NCI-H2227 treated with DMSO at 0.1 percent for 48 hours (cell line): ENCODE measurements around the gene LRP11.
"Not testable (repeated sequence)": the region's sequence is repeated elsewhere in the genome, so short reads cannot be mapped to it uniquely, and the experiment has no call there.

Experiments
- DNase-seq: peaks from one replicate; lab custom pipeline; 2025; lab: John Stamatoyannopoulos, UW

Gene LRP11

DNA sequence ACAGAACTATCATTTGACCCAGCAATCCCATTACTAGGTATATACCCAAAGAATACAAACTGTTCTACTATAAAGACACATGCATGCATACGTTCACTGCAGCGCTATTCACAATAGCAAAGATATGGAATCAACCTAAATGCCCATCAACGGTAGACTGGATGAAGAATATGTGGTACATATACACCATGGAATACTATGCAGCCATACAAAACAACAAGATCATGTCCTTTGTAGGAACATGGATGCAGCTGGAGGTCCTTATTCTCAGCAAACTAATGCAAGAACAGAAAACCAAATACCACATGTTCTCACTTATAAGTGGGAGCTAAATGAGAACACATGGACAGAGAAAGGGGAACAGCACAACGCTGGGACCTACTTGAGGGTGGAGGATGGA is 15.8 kb downstream of the LRP11 start:
- DNase-seq, result not testable (repeated sequence)

DNA sequence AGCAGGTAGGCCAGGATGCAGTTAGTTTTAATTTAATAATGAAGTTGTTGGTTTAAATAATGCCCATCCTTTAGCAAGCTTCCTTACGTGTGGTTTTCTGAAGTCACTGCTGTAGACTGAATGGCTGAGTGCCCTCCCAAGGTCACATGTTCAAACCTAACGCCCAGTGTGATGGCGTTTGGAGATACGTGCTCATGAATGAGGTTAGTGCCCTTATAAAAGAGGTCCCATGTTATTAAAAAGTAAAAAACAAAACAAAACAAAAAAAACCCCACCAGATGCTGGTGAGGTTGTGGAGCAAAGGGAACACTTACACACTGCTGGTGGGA is 16.3 kb downstream of the LRP11 start:
- DNase-seq, result no peak

DNA sequence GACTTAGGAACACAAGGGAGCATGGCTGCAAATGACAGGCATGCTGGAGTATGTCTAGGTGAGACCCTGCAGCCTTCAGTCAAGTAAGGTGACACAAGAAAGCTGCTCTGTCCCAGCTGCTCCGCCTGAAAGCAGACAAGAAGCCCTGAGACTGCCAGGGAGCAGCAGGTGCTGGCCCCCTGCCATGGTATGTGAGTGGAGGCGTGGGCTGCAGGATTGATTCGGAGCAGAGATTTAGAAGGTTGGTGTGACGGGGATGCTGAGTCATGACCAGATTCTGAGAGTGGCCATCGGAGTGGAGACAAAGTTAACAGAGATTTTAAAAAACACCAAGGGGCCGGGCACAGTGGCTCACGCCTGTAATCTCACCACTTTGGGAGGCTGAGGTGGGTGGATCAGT is 17.8 kb downstream of the LRP11 start:
- DNase-seq, result no peak

DNA sequence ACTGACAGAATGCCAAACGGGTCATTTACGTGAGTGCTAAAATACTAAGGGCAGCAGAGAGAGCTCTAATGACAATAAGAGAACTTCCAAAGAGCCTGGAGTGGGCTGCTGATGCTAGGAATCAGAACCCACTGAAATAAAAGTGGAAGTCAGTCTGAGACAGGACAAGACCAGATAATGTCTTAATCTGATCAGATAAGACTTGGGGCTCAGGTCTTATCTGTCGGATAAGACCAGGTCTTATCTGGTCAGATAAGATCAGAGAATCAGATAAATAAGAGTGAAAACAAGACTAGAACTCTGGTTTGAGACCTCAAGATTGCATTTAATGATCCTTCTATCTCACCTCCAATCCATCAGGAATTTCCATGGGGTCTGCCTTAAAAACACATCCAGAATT is 18.6 kb downstream of the LRP11 start:
- DNase-seq, result no peak

DNA sequence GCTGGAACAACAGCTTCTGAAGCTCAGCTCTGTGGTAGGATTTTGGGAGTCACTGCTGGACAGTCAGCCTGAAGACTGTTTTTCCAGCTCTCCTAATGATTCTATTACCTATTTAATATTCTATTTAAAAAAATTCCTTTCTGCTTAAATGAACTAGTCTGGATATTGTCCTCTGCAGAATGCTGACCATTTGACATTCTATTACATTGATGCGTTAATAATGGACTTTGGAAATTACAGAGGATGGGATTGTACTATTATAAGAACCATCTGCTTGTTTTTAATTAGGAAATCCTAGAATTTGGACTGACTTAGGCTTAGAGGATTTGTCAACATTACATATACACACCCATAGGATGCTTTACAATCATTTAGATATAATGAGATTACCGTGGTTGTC is 19.7 kb downstream of the LRP11 start:
- no peak for DNase-seq

DNA sequence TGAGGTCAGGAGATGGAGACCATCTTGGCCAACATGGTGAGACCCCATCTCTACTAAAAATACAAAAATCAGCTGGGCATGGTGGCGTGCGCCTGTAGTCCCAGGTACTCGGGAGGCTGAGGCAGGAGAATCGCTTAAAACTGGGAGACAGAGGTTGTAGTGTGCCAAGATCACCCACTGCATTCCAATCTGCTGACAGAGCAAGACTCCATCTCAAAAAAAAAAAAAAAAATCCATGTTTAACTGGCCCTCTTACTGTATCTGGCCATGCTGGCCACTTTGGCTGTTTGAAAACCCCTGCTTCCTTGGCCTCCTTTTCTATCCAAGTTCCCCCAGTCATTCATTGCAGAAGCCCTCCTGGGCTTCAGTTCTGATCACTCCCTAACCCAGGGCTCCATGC is 20.1 kb downstream of the LRP11 start:
- not testable (repeated sequence) for DNase-seq

DNA sequence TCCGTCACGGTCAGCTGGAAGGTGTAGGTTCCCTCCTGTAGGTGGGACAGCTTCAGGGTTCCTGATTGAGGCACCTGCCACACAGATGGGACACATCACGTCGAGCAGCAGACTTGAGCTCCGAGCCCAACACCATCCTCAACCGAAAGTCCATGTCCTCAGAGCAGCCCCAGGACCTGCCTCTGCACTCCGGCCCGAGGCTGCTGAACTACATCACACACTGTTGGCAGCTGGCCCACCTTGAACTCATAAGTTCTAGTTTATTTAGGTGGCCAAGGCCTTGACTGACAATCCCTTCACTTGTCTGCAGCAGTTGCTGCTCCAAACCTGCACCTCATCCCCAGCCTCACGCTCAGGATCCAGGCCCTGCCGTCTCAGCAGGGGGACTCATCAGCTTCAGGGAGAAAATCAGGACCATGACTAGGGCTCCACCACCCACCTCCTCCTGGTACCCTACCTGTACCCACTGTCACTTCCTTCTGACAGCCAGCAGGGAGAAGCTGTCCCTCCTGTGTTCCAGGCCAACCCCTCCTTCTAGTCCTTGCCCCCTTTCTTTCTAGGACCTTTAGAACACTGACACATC is 21.0 kb downstream of the LRP11 start:
- no peak for DNase-seq

DNA sequence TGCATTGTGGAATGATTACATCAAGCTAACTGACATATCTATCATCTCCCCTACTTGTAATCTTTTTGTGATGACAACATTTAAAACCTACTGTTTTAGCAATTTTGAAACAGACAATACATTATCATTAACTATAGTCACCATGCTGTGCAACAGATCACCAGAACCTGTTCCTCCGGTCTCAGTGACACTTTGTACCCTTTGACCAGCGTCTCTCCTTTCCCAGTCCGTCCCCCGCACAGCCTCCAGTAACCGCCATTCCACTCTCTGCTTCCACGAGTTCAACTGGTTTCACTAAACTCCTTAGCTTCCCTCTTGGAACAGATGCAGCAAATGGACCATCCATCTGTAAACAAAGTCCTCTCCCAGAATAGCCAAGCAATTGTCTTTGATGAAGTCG is 21.8 kb downstream of the LRP11 start:
- no peak for DNase-seq

DNA sequence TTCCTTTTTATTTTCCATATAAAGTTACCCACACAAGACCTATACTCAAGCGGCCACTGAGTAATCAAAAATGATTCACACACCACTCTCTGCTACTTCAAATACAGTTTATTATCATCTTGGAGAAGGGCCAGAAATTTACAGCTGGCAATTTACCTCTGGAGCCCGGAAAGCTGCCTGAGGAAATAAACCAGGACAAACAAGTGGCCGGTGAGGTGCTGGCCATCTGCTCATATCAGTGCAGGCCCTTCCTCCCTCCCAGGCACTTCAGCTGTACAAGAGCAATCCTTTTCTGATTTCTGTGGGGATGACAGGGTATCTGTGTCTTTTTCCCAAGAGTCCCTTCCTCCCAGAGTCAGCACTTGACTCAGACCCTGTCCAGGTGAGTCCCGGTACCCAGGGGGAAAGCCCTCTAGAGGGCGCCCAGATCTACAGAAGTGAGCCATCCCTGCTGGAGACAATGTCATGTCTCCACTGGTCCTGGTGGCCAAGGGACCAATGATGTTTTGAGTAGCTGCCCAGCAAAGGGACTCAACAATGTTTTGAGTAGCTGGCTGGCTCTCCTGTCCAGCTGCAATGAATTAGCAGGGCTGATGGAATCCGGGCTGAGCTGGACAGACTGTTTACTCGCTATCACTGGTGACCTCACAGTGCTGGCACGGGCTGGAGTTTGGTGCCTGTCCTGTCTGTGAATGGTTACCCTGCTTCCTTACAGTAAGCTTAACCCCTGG is 23.6 kb downstream of the LRP11 start:
- peak; percentile 14 for DNase-seq

DNA sequence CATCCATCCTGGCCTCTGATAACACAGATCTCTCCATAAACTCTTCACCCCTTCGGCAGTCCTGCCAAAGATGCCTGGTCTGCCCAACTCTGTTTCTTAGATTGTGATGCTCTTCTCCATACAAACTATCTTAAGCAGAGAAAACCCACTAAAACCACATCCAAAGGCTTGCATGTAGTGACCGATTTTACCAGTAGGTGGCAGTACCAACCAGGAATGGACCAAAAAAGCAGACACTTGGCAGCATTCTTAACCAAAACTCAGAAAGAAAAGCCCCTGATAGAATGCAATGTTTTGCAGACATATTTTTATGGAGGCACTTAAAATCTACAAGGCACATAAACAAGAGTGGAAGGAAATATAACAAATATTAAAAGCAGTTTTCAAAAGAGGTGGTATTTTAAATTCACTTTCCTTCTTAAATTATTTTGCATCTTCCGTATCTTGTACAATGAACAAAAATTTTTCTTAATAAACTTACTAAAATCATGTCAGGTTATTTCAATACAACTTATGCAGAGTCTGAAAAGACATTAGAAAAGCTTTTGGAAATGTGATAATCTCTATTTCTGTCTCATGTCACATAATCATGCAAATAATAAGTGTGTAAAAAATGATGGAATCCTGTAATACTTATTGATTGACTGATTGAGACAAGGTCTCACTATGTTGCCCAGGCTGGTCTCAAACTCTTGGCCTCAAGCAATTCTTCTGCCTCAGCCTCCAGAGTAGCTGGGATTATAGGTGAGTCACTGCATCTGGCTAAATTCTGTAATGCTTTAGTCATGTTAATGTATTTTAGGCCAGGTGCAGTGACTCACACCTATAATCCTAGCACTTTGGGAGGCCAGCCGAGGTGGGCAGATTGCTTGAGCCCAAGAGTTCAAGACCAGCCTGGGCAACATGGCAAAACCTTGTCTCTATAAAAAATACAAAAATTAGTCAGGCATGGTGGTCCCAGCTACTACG is 29.4 kb downstream of the LRP11 start:
- DNase-seq, result peak; percentile 49

DNA sequence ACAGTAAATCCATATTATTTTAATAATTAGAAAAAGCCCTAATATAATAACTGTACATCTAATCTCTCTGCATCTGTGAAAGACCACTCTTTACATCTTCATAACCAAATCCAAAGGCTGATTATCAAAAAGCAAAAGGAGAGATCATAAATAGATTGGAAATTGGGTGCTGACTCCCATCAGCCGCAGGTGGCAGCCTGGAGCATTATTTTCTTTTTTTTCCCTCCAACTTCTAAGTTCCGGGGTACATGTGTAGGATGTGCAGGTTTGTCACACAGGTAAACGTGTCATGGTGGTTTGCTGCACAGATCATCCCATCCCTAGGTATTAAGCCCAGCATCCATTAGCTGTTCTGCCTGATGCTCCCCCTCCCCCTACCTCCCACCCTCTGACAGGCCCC is 30.5 kb downstream of the LRP11 start:
- no peak for DNase-seq

DNA sequence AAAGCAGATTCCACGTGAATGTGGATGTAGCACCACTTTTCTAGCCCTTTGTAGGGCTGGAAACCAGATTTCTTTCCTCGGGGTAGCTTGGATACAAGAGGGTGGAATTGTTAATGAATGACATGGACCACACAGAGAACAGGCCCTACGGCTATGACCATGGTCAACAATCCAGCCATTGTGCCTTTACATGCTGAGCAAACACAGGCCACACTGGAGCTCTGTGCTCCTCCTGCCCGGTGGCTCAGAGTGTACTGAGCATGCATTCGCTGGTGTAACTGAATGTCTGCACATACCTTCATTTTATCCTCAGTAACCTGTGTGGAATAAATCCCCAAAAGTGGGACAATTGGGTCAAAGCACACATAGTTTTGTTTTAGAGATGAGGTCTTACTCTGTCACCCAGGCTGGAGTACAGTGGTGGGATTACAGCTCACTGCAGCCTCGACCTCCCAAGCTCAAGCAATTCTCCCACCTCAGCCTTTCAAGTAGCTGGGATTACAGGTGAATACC is 32.8 kb downstream of the LRP11 start:
- DNase-seq, result no peak

DNA sequence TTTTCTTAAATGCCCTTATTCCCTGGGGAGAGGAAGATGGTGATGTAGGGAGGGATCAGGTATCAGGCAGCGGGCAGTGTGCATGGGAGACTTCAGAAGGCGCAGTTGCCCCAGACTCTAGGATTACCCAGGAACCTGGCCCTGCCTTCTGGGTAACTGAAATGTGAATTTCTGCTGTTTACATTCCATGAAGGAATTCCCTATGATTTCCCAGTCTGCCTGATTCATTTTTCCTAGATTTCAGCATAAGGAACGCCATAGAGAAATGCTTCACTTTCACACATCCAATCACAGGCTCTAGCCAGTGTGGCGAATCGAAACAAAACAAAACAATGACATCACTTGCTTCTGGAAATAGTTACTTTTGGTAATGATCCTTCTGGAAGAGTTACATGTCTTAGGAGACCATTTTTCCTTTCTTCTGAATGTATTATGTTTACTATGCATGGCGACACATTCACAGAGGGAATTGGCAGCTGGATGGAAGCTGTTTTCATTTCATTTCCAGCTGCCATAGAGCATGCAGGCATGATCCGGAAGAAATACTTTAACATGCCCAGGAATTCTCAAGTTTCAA is 33.3 kb downstream of the LRP11 start:
- no peak for DNase-seq

DNA sequence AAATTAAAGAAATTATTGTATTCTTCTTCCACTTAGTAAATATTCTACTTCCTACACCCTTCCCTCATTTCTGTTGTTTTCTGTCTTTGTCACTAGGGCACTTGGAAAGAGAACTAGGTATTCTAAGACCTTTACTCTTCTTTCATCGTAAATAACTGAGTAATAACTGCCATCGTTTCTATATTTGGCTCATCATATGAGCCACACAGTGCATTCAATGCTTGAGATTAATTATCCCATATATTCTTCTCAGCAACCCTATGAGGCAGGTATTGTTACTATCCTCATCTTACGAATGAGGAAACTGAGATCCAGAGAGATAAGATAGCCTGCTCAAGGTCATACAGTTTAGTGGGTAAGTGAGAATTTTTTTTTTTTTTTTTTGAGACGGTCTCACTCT is 38.9 kb downstream of the LRP11 start:
- no peak for DNase-seq

DNA sequence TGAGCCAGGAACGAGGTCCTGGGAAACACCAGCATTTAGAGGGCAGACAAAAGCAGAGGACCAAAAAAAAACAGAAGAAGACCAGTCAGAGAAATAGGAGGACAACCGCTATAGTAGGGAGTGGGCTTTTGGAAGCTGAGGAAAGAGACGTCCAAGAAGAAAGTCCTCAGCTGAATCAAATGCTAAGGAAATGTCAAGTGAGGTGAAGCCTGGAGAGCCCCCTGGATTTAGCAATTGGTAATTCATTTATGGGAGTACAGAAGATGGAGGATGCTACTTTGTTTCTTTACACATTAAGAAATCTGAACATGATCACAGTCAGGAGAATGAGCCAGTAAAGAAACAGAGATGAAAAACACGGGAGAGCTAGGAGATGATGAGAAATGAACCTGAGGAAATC is 41.1 kb downstream of the LRP11 start:
- no peak for DNase-seq

DNA sequence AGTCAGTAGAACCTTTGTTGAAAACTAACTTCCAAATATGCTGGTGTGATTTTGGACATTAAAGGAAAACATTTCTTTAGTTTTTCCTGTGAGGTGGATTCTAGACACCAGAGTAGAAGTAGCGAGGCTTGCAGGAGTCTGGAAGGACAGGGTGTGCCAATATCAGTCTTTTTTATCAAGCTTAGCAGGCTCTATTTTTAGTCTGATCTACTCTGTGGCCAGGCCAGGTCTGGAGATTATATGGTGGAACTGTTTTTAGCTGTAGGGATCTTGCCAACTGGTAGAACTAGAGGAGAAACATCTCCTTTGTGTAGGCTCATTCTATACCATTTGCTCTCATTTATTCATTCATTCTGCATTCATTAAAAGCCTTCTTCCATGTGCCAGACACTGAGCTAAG is 42.7 kb downstream of the LRP11 start:
- no peak for DNase-seq

DNA sequence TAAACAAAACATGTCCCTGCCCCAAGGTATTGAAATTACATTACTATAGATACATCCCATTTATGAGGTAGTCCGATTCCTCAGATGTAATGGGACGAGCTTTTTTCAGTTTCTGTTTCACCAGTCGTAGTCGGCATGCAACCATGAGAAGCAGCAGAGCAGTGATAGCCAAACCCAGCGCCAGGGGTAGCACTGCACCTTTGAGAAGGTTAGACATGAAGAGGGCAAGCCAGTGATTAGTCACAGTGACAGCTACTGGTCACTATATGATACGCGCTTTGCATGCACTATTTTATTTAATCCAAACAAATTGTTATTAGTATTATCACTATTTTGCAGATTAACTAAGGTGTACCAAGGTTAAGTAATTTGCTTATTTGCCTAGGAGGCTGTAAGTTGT is 43.7 kb downstream of the LRP11 start:
- no peak for DNase-seq

DNA sequence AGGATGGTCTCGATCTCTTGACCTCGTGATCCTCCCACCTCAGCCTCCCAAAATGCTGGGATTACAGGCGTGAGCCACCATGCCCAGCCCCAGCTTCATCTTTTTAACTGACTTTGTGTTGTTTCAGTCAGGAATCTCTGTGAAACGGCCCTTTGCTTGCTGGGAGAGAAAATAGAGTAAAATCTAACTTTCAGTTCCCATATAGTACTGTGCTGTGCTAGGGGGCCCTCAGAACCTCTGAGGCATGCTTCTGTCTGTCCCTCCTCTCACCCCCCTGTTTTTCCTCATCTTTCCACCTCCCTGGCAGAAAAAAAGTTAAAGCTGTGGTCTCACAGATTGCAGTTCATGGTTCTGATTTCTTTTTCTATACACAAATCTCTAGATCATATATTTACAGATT is 48.4 kb downstream of the LRP11 start:
- DNase-seq, result no peak

DNA sequence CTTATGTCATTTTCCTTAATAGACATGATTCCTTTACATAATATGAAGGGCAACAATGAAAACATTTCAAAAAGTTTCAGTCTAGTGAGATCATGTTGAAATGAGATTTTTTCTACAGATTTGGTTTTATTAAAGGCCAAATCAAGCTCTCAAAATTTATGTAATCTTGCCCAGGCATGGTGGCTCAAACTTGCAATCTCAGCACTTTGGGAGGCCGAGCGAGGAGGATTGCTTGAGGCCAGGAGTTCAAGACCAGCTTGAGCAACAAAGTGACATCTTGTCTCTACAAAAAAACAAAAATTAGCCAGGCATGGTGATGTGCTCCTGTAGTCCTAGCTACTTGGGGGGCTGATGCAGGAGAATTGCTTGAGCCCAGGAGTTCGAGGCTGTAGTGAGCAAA is 50.8 kb downstream of the LRP11 start:
- DNase-seq, result no peak

DNA sequence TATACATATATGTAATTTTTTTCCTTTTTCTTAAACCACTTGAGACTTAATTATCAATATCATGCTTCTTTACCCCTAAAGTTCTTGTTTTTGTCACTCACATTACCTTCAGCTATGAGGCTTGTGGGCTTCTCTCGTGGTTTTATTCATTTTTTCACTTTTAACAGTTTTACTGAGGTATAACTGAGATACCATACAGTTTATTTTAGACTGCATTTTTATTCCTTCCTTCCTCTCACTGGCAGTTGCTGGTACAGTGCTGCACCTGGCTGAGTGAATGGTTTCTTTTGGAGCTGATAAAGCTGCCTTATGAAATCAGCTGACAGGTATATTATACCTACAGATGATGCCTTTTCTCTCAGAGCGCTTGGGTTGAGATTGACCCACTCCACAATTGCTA is 54.4 kb downstream of the LRP11 start:
- no peak for DNase-seq

DNA sequence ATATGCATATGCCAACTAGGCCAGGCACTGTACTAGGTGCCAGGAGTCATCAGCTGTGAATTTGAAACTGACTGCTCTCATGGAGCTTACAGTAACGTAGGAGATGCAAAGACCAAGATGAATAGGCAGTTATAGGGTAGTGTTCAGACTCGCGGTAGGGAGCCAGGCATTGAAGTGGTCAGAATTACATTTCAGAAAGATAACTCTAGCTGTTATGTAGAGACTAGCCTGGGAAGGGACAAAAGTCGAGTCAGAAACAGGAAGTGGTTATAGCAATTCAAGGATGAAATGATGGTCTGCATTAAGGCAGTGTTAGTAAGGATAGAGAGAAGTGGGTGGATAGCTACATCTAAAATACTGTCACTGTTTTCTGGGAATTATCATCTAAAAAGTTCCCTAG is 58.0 kb downstream of the LRP11 start:
- DNase-seq, result no peak

DNA sequence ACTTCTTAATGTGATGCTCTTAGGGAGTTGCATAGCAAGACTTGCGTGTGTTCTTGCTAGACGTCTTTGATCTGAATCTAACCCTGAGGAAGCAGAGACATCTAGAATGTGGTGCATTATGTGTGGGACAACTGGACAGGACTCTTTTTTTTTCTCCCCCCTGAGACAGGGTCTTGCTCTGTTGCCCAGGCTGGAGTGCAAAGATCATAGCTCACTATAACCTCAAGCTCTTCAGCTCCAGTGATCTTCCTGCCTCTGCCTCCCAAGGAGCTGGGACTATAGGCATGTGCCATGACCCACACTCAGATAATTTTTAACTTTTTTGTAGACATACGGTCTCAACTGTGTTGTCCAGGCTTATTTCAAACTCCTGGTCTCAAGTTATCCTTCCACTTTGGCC is 80.6 kb downstream of the LRP11 start:
- DNase-seq, result no peak

DNA sequence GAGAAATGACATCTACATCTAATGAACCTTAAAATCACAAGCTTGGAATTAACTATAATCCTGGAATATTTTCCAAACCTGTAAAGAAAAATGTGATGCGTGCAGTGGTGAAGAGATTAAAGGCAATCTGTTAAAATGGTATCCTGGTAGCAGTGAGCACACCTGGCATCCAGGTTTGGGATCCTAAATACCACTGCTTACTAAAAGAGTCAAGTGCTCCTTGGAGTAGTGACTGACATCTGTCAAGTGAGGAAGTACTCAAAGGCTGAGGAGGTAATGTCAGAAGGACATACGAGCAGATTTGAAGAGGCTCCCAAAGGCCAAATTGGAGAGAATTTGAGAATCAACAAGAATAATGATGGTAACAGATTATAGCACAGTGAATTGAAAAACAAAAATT is 81.8 kb downstream of the LRP11 start:
- DNase-seq, result no peak
